ENCODE results near the gene FAM47B. TPM values are rescaled to one million over a fixed set of nuclear protein-coding genes. Genes with fewer than 3 reads are reported as not detected.

The FAM47B gene
- not detected for total RNA-seq
- not detected for polyA plus RNA-seq
- 0 reads per million in 6 experiments for total RNA-seq

GRCh38 chrX:34942496-34942895, at the start of gene FAM47B:
FAM47B (plus strand) TSS chrX:34942796; CDS start chrX:34942832, 36 bp downstream.
- peaks cover 0 to 22% (median 4%) of the 10 kb centered on the region in 9 donors for H3K9me3 Mint-ChIP-seq
- ATAC-seq = no peak
- no peak within 1 kb of the TSS for H3K27ac Mint-ChIP-seq
- H3K4me3 Mint-ChIP-seq = no peak within 1 kb of the TSS
- POLR2A ChIA-PET = no interaction called here
- no peak for DNase-seq
- H3K4me1 Mint-ChIP-seq = no peaks in the 10 kb centered on the region
- H3K36me3 Mint-ChIP-seq = no peaks in the 10 kb centered on the region
- no peaks in the 10 kb centered on the region for H3K27me3 Mint-ChIP-seq

DNA sequence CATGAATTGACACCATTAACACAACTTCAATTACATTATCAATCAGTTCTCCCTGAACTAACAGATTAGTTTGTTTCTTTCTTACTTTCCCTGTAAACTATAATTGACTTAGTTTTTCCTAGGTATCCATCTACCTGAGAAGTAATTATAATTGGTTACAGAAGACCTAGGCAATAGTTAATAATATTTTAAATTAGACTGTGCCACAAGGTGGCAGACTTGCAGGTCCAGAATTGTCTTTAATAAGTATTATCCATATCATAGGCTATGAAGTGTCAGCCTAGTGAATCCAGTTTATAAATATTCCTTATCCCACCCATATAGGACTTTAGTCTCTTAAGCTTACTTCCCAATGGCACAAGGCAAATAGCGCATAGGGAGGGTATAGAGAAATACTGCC, 48.9 kb upstream of the FAM47B start:
- POLR2A ChIA-PET = no interaction called here
- DNase-seq = no peak
- peaks cover 0 to 7% (median 0%) of the 10 kb centered on the region in 9 donors for H3K9me3 Mint-ChIP-seq
- H3K36me3 Mint-ChIP-seq = no peaks in the 10 kb centered on the region
- no peak overlapping the region for H3K27ac Mint-ChIP-seq
- no peak overlapping the region for H3K4me3 Mint-ChIP-seq
- ATAC-seq = no peak
- no peaks in the 10 kb centered on the region for H3K4me1 Mint-ChIP-seq
- no peaks in the 10 kb centered on the region for H3K27me3 Mint-ChIP-seq

GRCh38 chrX:34900691-34901090, 41.9 kb upstream of the FAM47B start:
- H3K27ac Mint-ChIP-seq = no peak overlapping the region
- no peak overlapping the region for H3K4me3 Mint-ChIP-seq
- no peaks in the 10 kb centered on the region for H3K4me1 Mint-ChIP-seq
- peaks cover 0 to 13% (median 4%) of the 10 kb centered on the region in 9 donors for H3K9me3 Mint-ChIP-seq
- DNase-seq (no peak), ATAC-seq (no peak)
- H3K36me3 Mint-ChIP-seq = no peaks in the 10 kb centered on the region
- H3K27me3 Mint-ChIP-seq = no peaks in the 10 kb centered on the region
- POLR2A ChIA-PET = no interaction called here

DNA sequence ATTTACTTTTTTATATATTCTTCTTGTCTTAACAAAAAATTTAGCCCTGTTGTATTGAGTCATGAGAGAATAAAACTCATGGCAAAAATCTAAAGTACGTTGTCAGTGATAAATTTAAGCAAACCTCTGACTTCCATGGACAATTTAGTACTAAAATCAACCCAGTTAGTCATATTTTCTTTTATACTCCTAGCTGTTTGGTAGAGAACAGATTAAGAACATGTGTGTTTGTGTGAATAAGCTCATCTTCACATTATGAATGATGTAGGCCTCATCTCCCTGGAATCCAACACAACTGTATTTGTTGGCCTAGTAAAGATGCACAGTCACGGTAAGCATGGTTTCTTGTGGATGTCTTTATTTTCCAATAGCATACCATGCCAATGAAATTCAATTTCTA, 40.8 kb upstream of the FAM47B start:
- DNase-seq (no peak), ATAC-seq (no peak)
- Mint-ChIP-seq H3K27ac (no peak overlapping the region), H3K4me1 (no peaks in the 10 kb centered on the region), H3K9me3 (peaks cover 0 to 13% (median 2%) of the 10 kb centered on the region in 9 donors), H3K4me3 (no peak overlapping the region), H3K27me3 (no peaks in the 10 kb centered on the region), H3K36me3 (no peaks in the 10 kb centered on the region)
- POLR2A ChIA-PET = no interaction called here

GRCh38 chrX:34903316-34903715, 39.3 kb upstream of the FAM47B start:
- H3K36me3 Mint-ChIP-seq = no peaks in the 10 kb centered on the region
- POLR2A ChIA-PET = no interaction called here
- no peaks in the 10 kb centered on the region for H3K27me3 Mint-ChIP-seq
- H3K9me3 Mint-ChIP-seq = peaks cover 0 to 13% (median 2%) of the 10 kb centered on the region in 9 donors
- DNase-seq (no peak), ATAC-seq (no peak)
- no peak overlapping the region for H3K27ac Mint-ChIP-seq
- H3K4me3 Mint-ChIP-seq = no peak overlapping the region
- H3K4me1 Mint-ChIP-seq = no peaks in the 10 kb centered on the region

DNA sequence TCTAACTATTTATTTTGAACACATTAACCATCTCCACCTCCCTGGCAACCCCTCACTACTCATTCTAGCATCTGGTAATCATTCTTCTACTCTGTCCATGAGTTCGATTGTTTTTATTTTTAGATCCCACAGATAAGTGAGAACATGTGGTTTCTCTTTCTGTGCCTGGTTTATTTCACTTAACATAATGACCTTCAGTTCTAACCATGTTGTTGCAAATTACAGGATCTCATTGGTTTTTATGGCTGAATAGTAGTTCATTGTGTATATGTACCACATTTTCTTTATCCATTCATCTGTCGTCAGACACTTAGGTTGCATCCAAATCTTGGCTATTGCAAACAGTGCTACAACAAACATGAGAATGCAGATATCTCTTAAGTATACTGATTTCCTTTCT, 33.4 kb upstream of the FAM47B start:
- no peak overlapping the region for H3K27ac Mint-ChIP-seq
- DNase-seq = no peak
- no peaks in the 10 kb centered on the region for H3K27me3 Mint-ChIP-seq
- ATAC-seq = no peak
- no peaks in the 10 kb centered on the region for H3K4me1 Mint-ChIP-seq
- no peak overlapping the region for H3K4me3 Mint-ChIP-seq
- peaks cover 0 to 21% (median 0%) of the 10 kb centered on the region in 9 donors for H3K9me3 Mint-ChIP-seq
- H3K36me3 Mint-ChIP-seq = no peaks in the 10 kb centered on the region
- POLR2A ChIA-PET = no interaction called here

GRCh38 chrX:34915463-34916225, 27.0 kb upstream of the FAM47B start:
- POLR2A ChIA-PET = no interaction called here
- Mint-ChIP-seq H3K36me3 (no peaks in the 10 kb centered on the region), H3K4me1 (no peaks in the 10 kb centered on the region)

GRCh38 chrX:34917146-34917545, 25.4 kb upstream of the FAM47B start:
- Mint-ChIP-seq H3K4me1 (no peaks in the 10 kb centered on the region), H3K4me3 (no peak overlapping the region), H3K27me3 (no peaks in the 10 kb centered on the region), H3K36me3 (no peaks in the 10 kb centered on the region), H3K27ac (no peak overlapping the region), H3K9me3 (peaks cover 0 to 6% (median 0%) of the 10 kb centered on the region in 9 donors)
- no peak for ATAC-seq
- POLR2A ChIA-PET = no interaction called here
- no peak for DNase-seq

More at GRCh38 chrX:34915463-34916225, 27.0 kb upstream of the FAM47B start:
- no peak overlapping the region for H3K27ac Mint-ChIP-seq
- peaks cover 0 to 12% (median 0%) of the 10 kb centered on the region in 9 donors for H3K9me3 Mint-ChIP-seq
- no peak overlapping the region for H3K4me3 Mint-ChIP-seq
- H3K27me3 Mint-ChIP-seq = no peaks in the 10 kb centered on the region
- DNase-seq (no peak), ATAC-seq (no peak)

GRCh38 chrX:34918091-34918736, 24.4 kb upstream of the FAM47B start:
- Mint-ChIP-seq H3K9me3 (peaks cover 0 to 4% (median 0%) of the 10 kb centered on the region in 9 donors), H3K27ac (no peak overlapping the region), H3K27me3 (no peaks in the 10 kb centered on the region), H3K36me3 (no peaks in the 10 kb centered on the region), H3K4me3 (no peak overlapping the region), H3K4me1 (no peaks in the 10 kb centered on the region)
- ATAC-seq (no peak), DNase-seq (no peak)
- POLR2A ChIA-PET = no interaction called here

GRCh38 chrX:34918856-34919255, 23.7 kb upstream of the FAM47B start:
- no peaks in the 10 kb centered on the region for H3K27me3 Mint-ChIP-seq
- no peak overlapping the region for H3K4me3 Mint-ChIP-seq
- no peak overlapping the region for H3K27ac Mint-ChIP-seq
- H3K9me3 Mint-ChIP-seq = peaks cover 0 to 4% (median 0%) of the 10 kb centered on the region in 9 donors
- no peaks in the 10 kb centered on the region for H3K36me3 Mint-ChIP-seq
- no peaks in the 10 kb centered on the region for H3K4me1 Mint-ChIP-seq
- DNase-seq (no peak), ATAC-seq (no peak)
- POLR2A ChIA-PET = no interaction called here

GRCh38 chrX:34927866-34928265, 14.7 kb upstream of the FAM47B start:
- POLR2A ChIA-PET = no interaction called here
- Mint-ChIP-seq H3K36me3 (no peaks in the 10 kb centered on the region), H3K27me3 (no peaks in the 10 kb centered on the region), H3K9me3 (peaks cover 0 to 6% (median 0%) of the 10 kb centered on the region in 9 donors), H3K4me1 (no peaks in the 10 kb centered on the region), H3K27ac (no peak overlapping the region), H3K4me3 (no peak overlapping the region)
- no peak for ATAC-seq
- DNase-seq = no peak

- Mint-ChIP-seq H3K4me1 (no peaks in the 10 kb centered on the region), H3K9me3 (peaks cover 0 to 22% (median 2%) of the 10 kb centered on the region in 9 donors), H3K4me3 (no peak overlapping the region), H3K36me3 (no peaks in the 10 kb centered on the region), H3K27ac (no peak overlapping the region), H3K27me3 (no peaks in the 10 kb centered on the region)
- POLR2A ChIA-PET = no interaction called here
- DNase-seq = no peak
- ATAC-seq = no peak
Measured at GRCh38 chrX:34943235-34943634, 639 bp downstream of the FAM47B start.

GRCh38 chrX:34956916-34957315, 14.3 kb downstream of the FAM47B start:
- no peak for ATAC-seq
- no peak overlapping the region for H3K4me3 Mint-ChIP-seq
- no peaks in the 10 kb centered on the region for H3K4me1 Mint-ChIP-seq
- H3K27me3 Mint-ChIP-seq = no peaks in the 10 kb centered on the region
- no peaks in the 10 kb centered on the region for H3K36me3 Mint-ChIP-seq
- peaks cover 0 to 3% (median 0%) of the 10 kb centered on the region in 9 donors for H3K9me3 Mint-ChIP-seq
- POLR2A ChIA-PET = no interaction called here
- no peak for DNase-seq
- H3K27ac Mint-ChIP-seq = no peak overlapping the region

Measured in naive thymus-derived CD8-positive, alpha-beta T cell (primary cell).